Tibial nerve (tissue), 4 donors: ENCODE measurements around the gene UBA6. TPM values are rescaled to one million over a fixed set of nuclear protein-coding genes. Genes with fewer than 3 reads are reported as not detected.
"Not testable (repeated sequence)": the region's sequence is repeated elsewhere in the genome, so short reads cannot be mapped to it uniquely, and the experiment has no call there.

ENCODE experiments used
- DNase-seq, 2 donors: peaks; one replicate each; pipeline ENCODE4 v3.0.0-alpha.2; 2019; ENCODE audit warnings: low spot score in 2 of 2
- H3K27ac ChIP-seq, 4 donors: fragments of 200-600 bp; sonication (generic) in 3 of 4; one replicate each; pipeline ENCODE4 v1.5.1; 2017 to 2019; ENCODE audit warnings: mild to moderate bottlenecking in 1 of 4
- H3K27me3 ChIP-seq, 2 donors: fragments of 200-600 bp; sonication (generic) in 1 of 2; one replicate each; pipeline versions ENCODE4 v1.5.1 to v1.6.0; 2017 to 2019
- H3K36me3 ChIP-seq, 3 donors: fragments of 200-600 bp; sonication (generic); one replicate each; pipeline ENCODE4 v1.5.1; 2018 to 2019
- H3K4me1 ChIP-seq, 4 donors: fragments of 200-600 bp; sonication (generic) in 3 of 4; one replicate each; pipeline ENCODE4 v1.5.1; 2017 to 2019
- H3K4me3 ChIP-seq, 4 donors: fragments of 200-600 bp; sonication (generic) in 3 of 4; one replicate each; pipeline ENCODE4 v1.5.1; 2017 to 2019; ENCODE audit warnings: mild to moderate bottlenecking in 1 of 4, moderate library complexity in 1 of 4
- H3K9me3 ChIP-seq, 4 donors: fragments of 200-600 bp; sonication (generic) in 3 of 4; one replicate each; pipeline ENCODE4 v1.5.1; 2017 to 2019
- CTCF ChIP-seq, 5 experiments: fragments of 200-600 bp in 3 of 5; fragments of 450-650 bp in 2 of 5; sonication (generic) in 3 of 5; IDR thresholded peaks; one replicate each; pipeline ENCODE4 v1.5.1; 2016 to 2019; ENCODE audit warnings: antibody characterized with exemption in 5 of 5, mild to moderate bottlenecking in 3 of 5, moderate library complexity in 2 of 5
- EP300 ChIP-seq, 2 donors: sonication (generic); formaldehyde crosslinking; IDR thresholded peaks; one replicate each; pipeline ENCODE4 v1.6.1; 2017; ENCODE audit warnings: antibody characterized with exemption in 2 of 2, mild to moderate bottlenecking in 1 of 2
- POLR2A ChIP-seq, 2 donors: fragments of 450-650 bp; IDR thresholded peaks; one replicate each; pipeline ENCODE4 v1.6.1; 2017; ENCODE audit warnings: antibody characterized with exemption in 2 of 2, mild to moderate bottlenecking in 2 of 2, moderate library complexity in 2 of 2
- WGBS, 2 donors: methylation state at CpG; one replicate each; pipeline ENCODE4 v1.1.5; 2018; 5-methylcytosine and 5-hydroxymethylcytosine counted together
- total RNA-seq, 4 donors: library from RNA; depleted of rRNA; stranded (reverse); fragments of >200 nt; gene quantifications; one replicate each; pipeline ENCODE4 v1.1.0, GENCODE V29; 2016

The UBA6 gene
- total RNA-seq, 4 donors from 2014 or later: 22.9 to 51.5 (median 36.9) TPM

GRCh38 chr4:67638136-67638535 is 62.8 kb downstream of the UBA6 start:
- Histone ChIP-seq H3K36me3 (peaks cover 0 to 44% (median 0%) of the 10 kb centered on the region in 3 donors), H3K27ac (no peak overlapping the region), H3K27me3 (no peaks in the 10 kb centered on the region), H3K4me3 (no peak overlapping the region), H3K4me1 (no peaks in the 10 kb centered on the region), H3K9me3 (no peaks in the 10 kb centered on the region)
- 87 to 88% methylated on average over 5 of the region's 5 CpGs for WGBS, 2 donors
- no peak for DNase-seq
- no peak for TF ChIP-seq EP300 (IDR thresholded peaks at IDR 0.05)
- TF ChIP-seq CTCF (IDR thresholded peaks at IDR 0.05): no peak
- no peak for TF ChIP-seq POLR2A (IDR thresholded peaks at IDR 0.05)

- not testable (repeated sequence) for H3K9me3 ChIP-seq, H3K4me1 ChIP-seq, H3K27me3 ChIP-seq, H3K27ac ChIP-seq, H3K4me3 ChIP-seq, DNase-seq
- WGBS, 2 donors: 95 to 97% methylated on average over 15 to 20 of the region's 30 CpGs
- peaks cover 0 to 54% (median 0%) of the 10 kb centered on the region in 3 donors for H3K36me3 ChIP-seq
These were observed 64.0 kb downstream of the UBA6 start for GRCh38 chr4:67636978-67637377.

DNA sequence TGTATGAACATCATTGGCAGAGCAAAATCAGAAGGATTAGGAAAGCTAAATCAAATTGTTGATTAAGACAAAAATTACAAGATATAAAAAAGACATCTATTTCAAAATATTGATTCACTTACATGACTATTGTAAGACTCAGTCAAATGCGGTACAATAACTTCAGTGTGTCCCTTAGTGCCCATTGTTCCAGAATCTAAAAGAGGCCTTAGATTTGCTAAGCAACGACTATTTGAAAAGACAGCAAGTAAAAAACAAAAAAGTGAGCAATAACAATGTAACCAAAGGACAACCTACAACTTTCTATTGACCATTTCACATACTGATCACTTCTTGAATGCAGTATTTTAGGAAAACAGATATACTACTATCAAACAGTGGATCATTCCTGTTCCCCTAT is 65.6 kb downstream of the UBA6 start:
- no peak for TF ChIP-seq CTCF (IDR thresholded peaks at IDR 0.05)
- TF ChIP-seq EP300 (IDR thresholded peaks at IDR 0.05): no peak
- TF ChIP-seq POLR2A (IDR thresholded peaks at IDR 0.05): no peak
- Histone ChIP-seq H3K36me3 (peaks cover 0 to 71% (median 0%) of the 10 kb centered on the region in 3 donors), H3K27ac (no peak overlapping the region), H3K9me3 (no peaks in the 10 kb centered on the region), H3K27me3 (no peaks in the 10 kb centered on the region), H3K4me3 (no peak overlapping the region), H3K4me1 (no peaks in the 10 kb centered on the region)
- WGBS, 2 donors: 57 to 69% methylated on average over 2 of the region's 2 CpGs
- DNase-seq: no peak

DNA sequence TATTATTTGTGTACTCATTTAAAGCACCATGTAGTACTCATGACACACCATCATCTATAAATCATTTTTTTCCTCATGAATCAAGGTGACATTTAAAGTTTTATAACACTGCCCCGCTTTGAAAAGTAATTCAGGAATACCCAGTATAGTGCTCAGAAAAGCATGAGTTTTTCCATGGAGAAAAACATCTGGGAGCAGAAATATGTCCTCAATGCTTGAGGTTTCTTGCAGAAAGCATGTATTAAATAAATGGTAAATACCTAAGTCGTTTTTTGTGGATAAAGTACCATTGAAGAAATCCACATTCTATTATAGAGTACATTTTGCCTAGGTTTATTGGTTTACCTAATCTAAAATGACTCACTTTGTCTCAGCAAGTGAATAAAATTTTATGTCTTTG is 66.2 kb downstream of the UBA6 start:
- Histone ChIP-seq H3K9me3 (no peaks in the 10 kb centered on the region), H3K36me3 (peaks cover 0 to 74% (median 0%) of the 10 kb centered on the region in 3 donors), H3K27me3 (no peaks in the 10 kb centered on the region), H3K4me3 (no peak overlapping the region), H3K4me1 (no peaks in the 10 kb centered on the region), H3K27ac (no peak overlapping the region)
- no peak for DNase-seq
- WGBS, 2 donors: 76 to 95% methylated on average over 2 of the region's 2 CpGs
- TF ChIP-seq POLR2A (IDR thresholded peaks at IDR 0.05) (no peak), CTCF (IDR thresholded peaks at IDR 0.05) (no peak), EP300 (IDR thresholded peaks at IDR 0.05) (no peak)

GRCh38 chr4:67632492-67632891 is 68.5 kb downstream of the UBA6 start:
- TF ChIP-seq POLR2A (IDR thresholded peaks at IDR 0.05): no peak
- TF ChIP-seq CTCF (IDR thresholded peaks at IDR 0.05): no peak
- no peak for TF ChIP-seq EP300 (IDR thresholded peaks at IDR 0.05)
- DNase-seq: no peak
- peaks cover 0 to 75% (median 0%) of the 10 kb centered on the region in 3 donors for H3K36me3 ChIP-seq
- no peaks in the 10 kb centered on the region for H3K4me1 ChIP-seq
- H3K27ac ChIP-seq: no peak overlapping the region
- no peak overlapping the region for H3K4me3 ChIP-seq
- no peaks in the 10 kb centered on the region for H3K27me3 ChIP-seq
- 86 to 88% methylated on average over 3 of the region's 3 CpGs for WGBS, 2 donors
- H3K9me3 ChIP-seq: no peaks in the 10 kb centered on the region

- H3K4me3 ChIP-seq: no peak overlapping the region
- WGBS, 2 donors: 66 to 69% methylated on average over 3 of the region's 3 CpGs
- TF ChIP-seq POLR2A (IDR thresholded peaks at IDR 0.05): no peak
- TF ChIP-seq EP300 (IDR thresholded peaks at IDR 0.05): no peak
- no peak for TF ChIP-seq CTCF (IDR thresholded peaks at IDR 0.05)
- no peaks in the 10 kb centered on the region for H3K4me1 ChIP-seq
- DNase-seq: no peak
- H3K9me3 ChIP-seq: no peaks in the 10 kb centered on the region
- H3K36me3 ChIP-seq: peaks cover 0 to 76% (median 0%) of the 10 kb centered on the region in 3 donors
- H3K27ac ChIP-seq: no peak overlapping the region
- H3K27me3 ChIP-seq: no peaks in the 10 kb centered on the region
These were observed 76.0 kb downstream of the UBA6 start for GRCh38 chr4:67624939-67625338.
